ENCODE data around the gene RSPH1.

The RSPH1 gene

GRCh38 chr21:42496120-42496838 lies at the start of gene RSPH1:
RSPH1 (minus strand) TSS chr21:42496224; CDS start chr21:42496186, 38 bp downstream.
- DNase-seq (ENCODE audit: low read depth): peak; percentile 97

- DNase-seq (ENCODE audit: low read depth): no peak
Observed at GRCh38 chr21:42545745-42546144, 49.7 kb upstream of the RSPH1 start.

GRCh38 chr21:42545317-42545716 lies 49.3 kb upstream of the RSPH1 start:
- DNase-seq (ENCODE audit: low read depth): no peak

- DNase-seq (ENCODE audit: low read depth): no peak
Observed at GRCh38 chr21:42544544-42544943, 48.5 kb upstream of the RSPH1 start.

- DNase-seq (ENCODE audit: low read depth): no peak
Observed at GRCh38 chr21:42543106-42543847, 47.3 kb upstream of the RSPH1 start.

GRCh38 chr21:42542596-42542995 lies 46.6 kb upstream of the RSPH1 start:
- no peak for DNase-seq (ENCODE audit: low read depth)

GRCh38 chr21:42542196-42542595 lies 46.2 kb upstream of the RSPH1 start:
- DNase-seq (ENCODE audit: low read depth): no peak

GRCh38 chr21:42541618-42542017 lies 45.6 kb upstream of the RSPH1 start:
- no peak for DNase-seq (ENCODE audit: low read depth)

GRCh38 chr21:42541174-42541573 lies 45.1 kb upstream of the RSPH1 start:
- DNase-seq (ENCODE audit: low read depth): no peak

- no peak for DNase-seq (ENCODE audit: low read depth)
Observed at GRCh38 chr21:42540396-42540795, 44.4 kb upstream of the RSPH1 start.

- no peak for DNase-seq (ENCODE audit: low read depth)
Observed at GRCh38 chr21:42539931-42540343, 43.9 kb upstream of the RSPH1 start.

GRCh38 chr21:42539342-42539741 lies 43.3 kb upstream of the RSPH1 start:
- no peak for DNase-seq (ENCODE audit: low read depth)

- no peak for DNase-seq (ENCODE audit: low read depth)
Observed at GRCh38 chr21:42538479-42539275, 42.7 kb upstream of the RSPH1 start.

GRCh38 chr21:42537106-42537742 lies 41.2 kb upstream of the RSPH1 start:
- DNase-seq (ENCODE audit: low read depth): no peak

- DNase-seq (ENCODE audit: low read depth): no peak
Observed at GRCh38 chr21:42536601-42537000, 40.6 kb upstream of the RSPH1 start.

- no peak for DNase-seq (ENCODE audit: low read depth)
Observed at GRCh38 chr21:42535602-42536171, 39.7 kb upstream of the RSPH1 start.

- no peak for DNase-seq (ENCODE audit: low read depth)
Observed at GRCh38 chr21:42534421-42535378, 38.7 kb upstream of the RSPH1 start.

GRCh38 chr21:42533963-42534355 lies 37.9 kb upstream of the RSPH1 start:
- DNase-seq (ENCODE audit: low read depth): no peak

- DNase-seq (ENCODE audit: low read depth): no peak
Observed at GRCh38 chr21:42533306-42533962, 37.4 kb upstream of the RSPH1 start.
